ENCODE data around the gene CKAP4. TPM values are rescaled to one million over a fixed set of nuclear protein-coding genes. Genes with fewer than 3 reads are reported as not detected.
"Not testable (repeated sequence)": the region's sequence is repeated elsewhere in the genome, so short reads cannot be mapped to it uniquely, and the experiment has no call there.

The CKAP4 gene
- total and polyA plus RNA-seq, 9 of the 15 experiments (the other 6 are each of a cell fraction or from before 2014, with no cell fraction given) = 0.08 to 0.20 TPM; not detected in 7

DNA sequence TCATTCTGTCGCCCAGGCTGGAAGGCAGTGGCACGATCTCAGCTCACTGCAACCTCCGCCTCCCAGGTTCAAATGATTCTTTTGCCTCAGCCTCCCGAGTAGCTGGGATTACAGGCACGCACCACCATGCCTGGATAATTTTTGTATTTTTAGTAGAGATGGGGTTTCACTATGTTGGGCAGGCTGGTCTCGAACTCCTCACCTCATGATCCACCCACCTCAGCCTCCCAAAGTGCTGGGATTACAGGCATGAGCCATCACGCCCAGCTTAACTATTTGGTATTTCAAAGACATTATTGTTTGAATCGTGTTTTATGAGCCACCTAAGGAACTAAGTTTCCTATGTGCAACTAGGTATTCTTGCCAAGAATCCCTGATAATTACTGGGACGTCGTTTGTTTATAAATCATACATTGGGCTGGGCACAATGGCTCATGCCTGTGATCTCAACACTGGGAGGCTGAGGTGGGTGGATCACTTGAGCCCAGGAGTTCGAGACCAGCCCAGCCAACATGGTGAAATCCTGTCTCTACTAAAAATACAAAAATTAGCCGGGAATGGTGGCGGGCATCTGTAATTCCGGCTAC lies 38.8 kb upstream of the CKAP4 start:
- POLR2A ChIA-PET = interaction anchor here (1.0 kb wide), 1 partner anchor 22 kb away, joined by 3 read pairs; no protein-coding TSS in a partner anchor
- H3K27ac ChIP-seq (ENCODE audit: extremely low read depth, low read depth, low read length); H3K4me3 ChIP-seq; H4K20me1 ChIP-seq (replicated peaks; ENCODE audit: control insufficient read depth, insufficient read depth, low read length); FAIRE-seq; H3K9me3 ChIP-seq (replicated peaks; ENCODE audit: control insufficient read depth, insufficient read depth, low read depth, low read length); CTCF ChIA-PET (ENCODE audit: low intra/inter-chr PET ratio); H2AFZ ChIP-seq (ENCODE audit: low read depth, low read length); BruUV-seq (replicated peaks); H3K79me2 ChIP-seq (ENCODE audit: control insufficient read depth, insufficient read depth, low read length); H3K9ac ChIP-seq (ENCODE audit: insufficient read depth in 1 of 2, low read depth in 2 of 2, low read length in 2 of 2); in situ Hi-C loops (cut with MboI); H3K9me1 ChIP-seq (ENCODE audit: control insufficient read depth, insufficient read depth, low read length); DNase-seq (ENCODE audit: extremely low read depth in 1 of 4, low spot score in 3 of 4); H3K4me2 ChIP-seq (ENCODE audit: insufficient read depth, low read length); ATAC-seq; H3K36me3 ChIP-seq (ENCODE audit: control insufficient read depth, insufficient read depth, low read length): not testable (repeated sequence)
- Histone ChIP-seq H3K4me1 (replicated peaks in 1 of 2; ENCODE audit: control insufficient read depth in 2 of 2, insufficient read depth in 2 of 2, low read length in 2 of 2) (peaks cover 0 to 16% of the 10 kb centered on the region in 2 experiments; a peak in 2 of 5 replicates), H3K27me3 (ENCODE audit: control insufficient read depth in 2 of 2, insufficient read depth in 2 of 2, low read length in 2 of 2) (peaks cover 0 to 10% of the 10 kb centered on the region in 2 experiments; a peak in 4 of 5 replicates)
- intact Hi-C loops (cut with micrococcal nuclease) = loop anchor here (10.0 kb wide), 1 partner anchor 872 kb away; no protein-coding TSS in a partner anchor
- WGBS (ENCODE audit: insufficient coverage, low coverage, missing lambda C conversion rate) = 34% methylated on average over 14 of the region's 14 CpGs

DNA sequence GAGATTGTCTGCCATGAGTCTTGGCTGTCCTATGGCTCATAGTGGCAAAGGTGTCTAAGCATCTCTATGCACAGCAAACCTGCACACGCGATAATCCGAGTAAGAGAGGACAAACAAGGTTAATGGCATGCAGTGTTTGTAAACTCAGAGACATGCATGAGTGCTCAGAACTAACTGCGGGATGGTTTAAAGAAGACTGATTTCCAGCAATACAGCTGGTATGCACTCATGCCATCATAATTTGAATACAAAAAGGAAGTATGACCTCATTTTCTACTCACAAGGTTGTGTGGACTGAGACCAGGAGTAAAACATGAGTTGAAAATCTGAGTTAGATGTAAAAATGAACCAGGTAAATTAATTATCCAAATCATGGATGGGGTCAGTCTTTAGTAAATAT lies 38.2 kb upstream of the CKAP4 start:
- intact Hi-C loops (cut with micrococcal nuclease) (loop anchor here (10.0 kb wide), 1 partner anchor 871 kb away; no protein-coding TSS in a partner anchor), in situ Hi-C loops (cut with MboI) (no loop called here)
- Histone ChIP-seq H3K9me1 (ENCODE audit: control insufficient read depth, insufficient read depth, low read length) (no peaks in the 10 kb centered on the region), H3K27me3 (ENCODE audit: control insufficient read depth in 2 of 2, insufficient read depth in 2 of 2, low read length in 2 of 2) (peaks cover 0 to 10% of the 10 kb centered on the region in 2 experiments; a peak in 4 of 5 replicates), H3K4me1 (replicated peaks in 1 of 2; ENCODE audit: control insufficient read depth in 2 of 2, insufficient read depth in 2 of 2, low read length in 2 of 2) (peaks cover 0 to 16% of the 10 kb centered on the region in 2 experiments; a peak in 2 of 5 replicates), H3K79me2 (ENCODE audit: control insufficient read depth, insufficient read depth, low read length) (no peaks in the 10 kb centered on the region), H4K20me1 (replicated peaks; ENCODE audit: control insufficient read depth, insufficient read depth, low read length) (no peaks in the 10 kb centered on the region), H2AFZ (ENCODE audit: low read depth, low read length) (no peak overlapping the region), H3K4me3 (no peak overlapping the region), H3K9me3 (replicated peaks; ENCODE audit: control insufficient read depth, insufficient read depth, low read depth, low read length) (no peaks in the 10 kb centered on the region; the same call in 1 of the 2 replicates), H3K9ac (ENCODE audit: insufficient read depth in 1 of 2, low read depth in 2 of 2, low read length in 2 of 2) (no peak overlapping the region), H3K36me3 (ENCODE audit: control insufficient read depth, insufficient read depth, low read length) (no peaks in the 10 kb centered on the region), H3K4me2 (ENCODE audit: insufficient read depth, low read length) (no peak overlapping the region), H3K27ac (ENCODE audit: extremely low read depth, low read depth, low read length) (no peak overlapping the region)
- 38% methylated on average over 4 of the region's 4 CpGs for WGBS (ENCODE audit: insufficient coverage, low coverage, missing lambda C conversion rate)
- no TSS peak for BruUV-seq (replicated peaks)
- TF ChIP-seq, protein P1, sequence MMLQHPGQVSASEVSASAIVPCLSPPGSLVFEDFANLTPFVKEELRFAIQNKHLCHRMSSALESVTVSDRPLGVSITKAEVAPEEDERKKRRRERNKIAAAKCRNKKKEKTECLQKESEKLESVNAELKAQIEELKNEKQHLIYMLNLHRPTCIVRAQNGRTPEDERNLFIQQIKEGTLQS (IDR thresholded peaks at IDR 0.05) = 0 out of 2 replicates have a peak, but pooled peaks have one; percentile 35
- TF ChIP-seq, protein P1 (CRISPR knock-in tag; conservative IDR thresholded peaks at IDR 0.05) = no peak
- TF ChIP-seq U2AF2 (optimal IDR thresholded peaks at IDR 0.05; ENCODE audit: low read depth, low read length) = no peak
- TF ChIP-seq, protein P2, sequence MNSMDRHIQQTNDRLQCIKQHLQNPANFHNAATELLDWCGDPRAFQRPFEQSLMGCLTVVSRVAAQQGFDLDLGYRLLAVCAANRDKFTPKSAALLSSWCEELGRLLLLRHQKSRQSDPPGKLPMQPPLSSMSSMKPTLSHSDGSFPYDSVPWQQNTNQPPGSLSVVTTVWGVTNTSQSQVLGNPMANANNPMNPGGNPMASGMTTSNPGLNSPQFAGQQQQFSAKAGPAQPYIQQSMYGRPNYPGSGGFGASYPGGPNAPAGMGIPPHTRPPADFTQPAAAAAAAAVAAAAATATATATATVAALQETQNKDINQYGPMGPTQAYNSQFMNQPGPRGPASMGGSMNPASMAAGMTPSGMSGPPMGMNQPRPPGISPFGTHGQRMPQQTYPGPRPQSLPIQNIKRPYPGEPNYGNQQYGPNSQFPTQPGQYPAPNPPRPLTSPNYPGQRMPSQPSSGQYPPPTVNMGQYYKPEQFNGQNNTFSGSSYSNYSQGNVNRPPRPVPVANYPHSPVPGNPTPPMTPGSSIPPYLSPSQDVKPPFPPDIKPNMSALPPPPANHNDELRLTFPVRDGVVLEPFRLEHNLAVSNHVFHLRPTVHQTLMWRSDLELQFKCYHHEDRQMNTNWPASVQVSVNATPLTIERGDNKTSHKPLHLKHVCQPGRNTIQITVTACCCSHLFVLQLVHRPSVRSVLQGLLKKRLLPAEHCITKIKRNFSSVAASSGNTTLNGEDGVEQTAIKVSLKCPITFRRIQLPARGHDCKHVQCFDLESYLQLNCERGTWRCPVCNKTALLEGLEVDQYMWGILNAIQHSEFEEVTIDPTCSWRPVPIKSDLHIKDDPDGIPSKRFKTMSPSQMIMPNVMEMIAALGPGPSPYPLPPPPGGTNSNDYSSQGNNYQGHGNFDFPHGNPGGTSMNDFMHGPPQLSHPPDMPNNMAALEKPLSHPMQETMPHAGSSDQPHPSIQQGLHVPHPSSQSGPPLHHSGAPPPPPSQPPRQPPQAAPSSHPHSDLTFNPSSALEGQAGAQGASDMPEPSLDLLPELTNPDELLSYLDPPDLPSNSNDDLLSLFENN (IDR thresholded peaks at IDR 0.05; ENCODE audit: low read depth in 2 of 2, low read length in 2 of 2) = no peak
- no peak for TF ChIP-seq CC2D1A (IDR thresholded peaks at IDR 0.05)
- TF ChIP-seq CBX8 (IDR thresholded peaks at IDR 0.05; ENCODE audit: borderline replicate concordance, extremely low read depth, low read depth, low read length, poor library complexity, severe bottlenecking) = no peak
- ATAC-seq (no peak), DNase-seq (ENCODE audit: extremely low read depth in 1 of 4, low spot score in 3 of 4) (no peak), FAIRE-seq (no peak)
- CTCF ChIA-PET (ENCODE audit: low intra/inter-chr PET ratio) = no interaction called here
- POLR2A ChIA-PET = interaction anchor here (1.0 kb wide), 1 partner anchor 21 kb away, joined by 3 read pairs; no protein-coding TSS in a partner anchor

Measured in K562 (cell line).